DMS53 (cell line): ENCODE data around the gene CHST11.

Experiments used
- DNase-seq: peaks from one replicate; lab custom pipeline; 2025; lab: John Stamatoyannopoulos, UW

CHST11 gene

GRCh38 chr12:104697186-104697585, 240.4 kb downstream of the CHST11 start:
- DNase-seq = no peak

- DNase-seq = no peak
Observed at GRCh38 chr12:104698871-104699270, 242.1 kb downstream of the CHST11 start.

GRCh38 chr12:104699489-104700190, 242.9 kb downstream of the CHST11 start:
- no peak for DNase-seq

GRCh38 chr12:104700324-104700723, 243.6 kb downstream of the CHST11 start:
- DNase-seq = no peak

- no peak for DNase-seq
Observed at GRCh38 chr12:104701301-104701700, 244.6 kb downstream of the CHST11 start.

GRCh38 chr12:104701756-104702155, 245.0 kb downstream of the CHST11 start:
- DNase-seq = no peak

GRCh38 chr12:104702565-104703139, 245.9 kb downstream of the CHST11 start:
- DNase-seq = no peak

- no peak for DNase-seq
Observed at GRCh38 chr12:104703372-104703771, 246.6 kb downstream of the CHST11 start.

- DNase-seq = no peak
Observed at GRCh38 chr12:104704224-104704779, 247.6 kb downstream of the CHST11 start.

GRCh38 chr12:104707194-104707593, 250.4 kb downstream of the CHST11 start:
- DNase-seq = no peak

GRCh38 chr12:104707794-104708558, 251.2 kb downstream of the CHST11 start:
- no peak for DNase-seq

GRCh38 chr12:104708891-104709290, 252.1 kb downstream of the CHST11 start:
- no peak for DNase-seq

GRCh38 chr12:104709692-104710435, 253.1 kb downstream of the CHST11 start:
- DNase-seq = no peak

- no peak for DNase-seq
Observed at GRCh38 chr12:104710940-104711689, 254.4 kb downstream of the CHST11 start.

GRCh38 chr12:104712477-104712876, 255.7 kb downstream of the CHST11 start:
- DNase-seq = no peak

- DNase-seq = no peak
Observed at GRCh38 chr12:104712968-104713367, 256.2 kb downstream of the CHST11 start.

GRCh38 chr12:104713444-104713843, 256.7 kb downstream of the CHST11 start:
- DNase-seq = no peak

- DNase-seq = no peak
Observed at GRCh38 chr12:104714369-104714768, 257.6 kb downstream of the CHST11 start.

GRCh38 chr12:104716172-104716571, 259.4 kb downstream of the CHST11 start:
- DNase-seq = no peak

GRCh38 chr12:104718304-104718929, 261.7 kb downstream of the CHST11 start:
- no peak for DNase-seq
